ENCODE results near the gene CROCC2. TPM values are rescaled to one million over a fixed set of nuclear protein-coding genes. Genes with fewer than 3 reads are reported as not detected.

Gene CROCC2
- total and polyA plus RNA-seq, 7 donors, result 0.01 TPM; not detected in 6

GRCh38 chr2:240888890-240889573 is 17.1 kb upstream of the CROCC2 start:
- WGBS, 3 donors, result 79 to 91% (median 82%) methylated on average over 11 of the region's 11 CpGs
- no peaks in the 10 kb centered on the region for H3K9me3 ChIP-seq
- no peak overlapping the region for H3K4me3 ChIP-seq
- H3K36me3 ChIP-seq (ENCODE audit: insufficient read depth in 1 of 2, low read depth in 1 of 2), result no peaks in the 10 kb centered on the region
- TF ChIP-seq, protein P1, sequence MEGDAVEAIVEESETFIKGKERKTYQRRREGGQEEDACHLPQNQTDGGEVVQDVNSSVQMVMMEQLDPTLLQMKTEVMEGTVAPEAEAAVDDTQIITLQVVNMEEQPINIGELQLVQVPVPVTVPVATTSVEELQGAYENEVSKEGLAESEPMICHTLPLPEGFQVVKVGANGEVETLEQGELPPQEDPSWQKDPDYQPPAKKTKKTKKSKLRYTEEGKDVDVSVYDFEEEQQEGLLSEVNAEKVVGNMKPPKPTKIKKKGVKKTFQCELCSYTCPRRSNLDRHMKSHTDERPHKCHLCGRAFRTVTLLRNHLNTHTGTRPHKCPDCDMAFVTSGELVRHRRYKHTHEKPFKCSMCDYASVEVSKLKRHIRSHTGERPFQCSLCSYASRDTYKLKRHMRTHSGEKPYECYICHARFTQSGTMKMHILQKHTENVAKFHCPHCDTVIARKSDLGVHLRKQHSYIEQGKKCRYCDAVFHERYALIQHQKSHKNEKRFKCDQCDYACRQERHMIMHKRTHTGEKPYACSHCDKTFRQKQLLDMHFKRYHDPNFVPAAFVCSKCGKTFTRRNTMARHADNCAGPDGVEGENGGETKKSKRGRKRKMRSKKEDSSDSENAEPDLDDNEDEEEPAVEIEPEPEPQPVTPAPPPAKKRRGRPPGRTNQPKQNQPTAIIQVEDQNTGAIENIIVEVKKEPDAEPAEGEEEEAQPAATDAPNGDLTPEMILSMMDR (IDR thresholded peaks at IDR 0.05), result no peak
- H3K27ac ChIP-seq, result no peak overlapping the region
- no peaks in the 10 kb centered on the region for H3K27me3 ChIP-seq (ENCODE audit: insufficient read depth in 3 of 3, low read length in 2 of 3)
- DNase-seq (peak in 1 of 2 donors; percentile 12), ATAC-seq (no peak)
- intact Hi-C loops (cut with DNase I), result no loop called here
- H3K4me1 ChIP-seq, result no peaks in the 10 kb centered on the region

DNA sequence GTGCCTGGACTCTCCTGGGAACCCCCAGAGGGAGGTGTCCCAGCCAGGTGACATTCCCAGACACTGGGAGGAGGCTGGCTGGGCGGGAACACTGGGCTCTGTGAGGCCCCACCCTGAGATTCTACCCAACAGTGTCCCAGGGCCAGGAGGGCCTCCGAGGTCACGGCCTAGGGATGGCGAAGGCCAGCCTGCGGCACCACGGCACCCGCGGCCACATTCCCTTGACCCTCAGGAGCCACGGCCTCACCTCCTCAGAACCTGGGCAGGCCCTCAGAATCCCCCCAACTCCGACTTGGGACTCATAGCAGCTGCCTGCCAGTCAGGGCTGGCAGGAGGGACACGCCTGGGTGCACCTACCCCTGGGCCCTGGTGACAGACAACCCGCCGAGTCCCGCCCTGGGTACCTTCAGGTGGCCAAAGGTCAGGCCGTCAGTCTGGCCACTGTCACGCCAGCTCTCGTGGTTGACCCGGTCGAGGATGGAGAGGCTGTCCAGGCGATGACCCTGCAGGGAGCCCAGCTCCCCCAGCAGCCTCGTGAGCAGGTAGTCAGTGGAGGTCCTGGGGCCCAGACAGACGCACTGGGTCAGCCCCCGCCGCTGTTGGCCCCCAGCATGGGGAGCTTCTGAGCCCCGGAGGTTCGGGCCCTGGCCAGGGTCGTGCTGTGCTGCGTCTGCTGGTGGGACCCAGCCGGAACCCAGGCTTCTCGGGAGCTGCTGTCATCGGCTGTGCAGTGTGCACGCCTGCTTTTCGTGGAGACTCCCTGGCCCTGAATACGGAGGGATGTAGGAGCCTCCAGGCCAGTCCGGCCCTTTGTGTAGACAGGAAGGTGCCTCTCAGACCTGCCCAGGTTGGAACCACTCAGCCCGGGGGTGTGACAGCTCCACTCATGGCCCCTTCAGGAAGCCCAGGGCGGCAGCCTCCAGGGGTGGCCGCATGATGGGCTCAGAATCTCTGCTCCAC is 16.3 kb upstream of the CROCC2 start:
- ATAC-seq, result no peak
- Histone ChIP-seq H3K27ac (no peak overlapping the region), H3K4me3 (no peak overlapping the region), H3K9me3 (no peaks in the 10 kb centered on the region), H3K36me3 (ENCODE audit: insufficient read depth in 1 of 2, low read depth in 1 of 2) (no peaks in the 10 kb centered on the region), H3K27me3 (ENCODE audit: insufficient read depth in 3 of 3, low read length in 2 of 3) (no peaks in the 10 kb centered on the region), H3K4me1 (no peaks in the 10 kb centered on the region)
- DNase-seq, result peak in 1 of 2 donors; percentile 52
- intact Hi-C loops (cut with DNase I), result no loop called here
- TF ChIP-seq, protein P1 (IDR thresholded peaks at IDR 0.05), result no peak
- 91 to 93% (median 93%) methylated on average over 33 to 38 of the region's 38 CpGs for WGBS, 3 donors

DNA sequence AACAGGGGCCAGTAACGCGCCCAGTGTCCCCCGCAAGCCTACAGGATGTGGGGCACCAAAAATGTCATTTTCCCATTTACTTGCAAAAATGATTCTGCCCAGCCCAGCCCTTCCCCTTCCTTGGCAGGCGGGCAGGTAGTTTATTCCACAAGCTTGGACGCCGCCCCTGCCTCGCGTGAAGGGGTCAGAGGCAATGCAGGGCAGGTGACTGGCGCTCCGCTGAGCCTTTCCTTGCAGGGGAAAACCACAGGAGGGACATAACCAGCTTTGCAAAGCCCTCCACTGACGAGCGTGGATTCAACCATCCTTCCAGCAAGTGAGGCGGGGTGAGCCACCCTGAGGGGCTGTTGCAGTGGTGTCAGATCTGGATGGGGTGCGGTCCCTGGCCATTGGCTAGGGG is 15.4 kb upstream of the CROCC2 start:
- peak in 1 of 2 donors; percentile 30 for DNase-seq

GRCh38 chr2:240891492-240892340 is 14.4 kb upstream of the CROCC2 start:
- WGBS, 3 donors, result 73 to 81% (median 80%) methylated on average over 19 to 20 of the region's 20 CpGs
- Histone ChIP-seq H3K4me3 (no peak overlapping the region), H3K27ac (no peak overlapping the region), H3K36me3 (ENCODE audit: insufficient read depth in 1 of 2, low read depth in 1 of 2) (no peaks in the 10 kb centered on the region), H3K9me3 (no peaks in the 10 kb centered on the region), H3K27me3 (ENCODE audit: insufficient read depth in 3 of 3, low read length in 2 of 3) (no peaks in the 10 kb centered on the region), H3K4me1 (no peaks in the 10 kb centered on the region)
- ATAC-seq (no peak), DNase-seq (peak in 1 of 2 donors; percentile 39)
- intact Hi-C loops (cut with DNase I), result no loop called here
- TF ChIP-seq, protein P1 (IDR thresholded peaks at IDR 0.05), result no peak

More for the DNA sequence above, 15.4 kb upstream of the CROCC2 start:
- intact Hi-C loops (cut with DNase I), result no loop called here
- no peaks in the 10 kb centered on the region for H3K9me3 ChIP-seq
- no peak overlapping the region for H3K4me3 ChIP-seq
- no peak for ATAC-seq
- WGBS, 3 donors, result 81 to 94% (median 87%) methylated on average over 14 of the region's 14 CpGs
- H3K36me3 ChIP-seq (ENCODE audit: insufficient read depth in 1 of 2, low read depth in 1 of 2), result no peaks in the 10 kb centered on the region
- TF ChIP-seq, protein P1 (IDR thresholded peaks at IDR 0.05), result no peak
- H3K4me1 ChIP-seq, result no peaks in the 10 kb centered on the region
- no peak overlapping the region for H3K27ac ChIP-seq
- no peaks in the 10 kb centered on the region for H3K27me3 ChIP-seq (ENCODE audit: insufficient read depth in 3 of 3, low read length in 2 of 3)

Data from psoas muscle (tissue), 8 donors.